ENCODE data around the gene SIL1.
"Not testable (repeated sequence)": the region's sequence is repeated elsewhere in the genome, so short reads cannot be mapped to it uniquely, and the experiment has no call there.

SIL1 gene

DNA sequence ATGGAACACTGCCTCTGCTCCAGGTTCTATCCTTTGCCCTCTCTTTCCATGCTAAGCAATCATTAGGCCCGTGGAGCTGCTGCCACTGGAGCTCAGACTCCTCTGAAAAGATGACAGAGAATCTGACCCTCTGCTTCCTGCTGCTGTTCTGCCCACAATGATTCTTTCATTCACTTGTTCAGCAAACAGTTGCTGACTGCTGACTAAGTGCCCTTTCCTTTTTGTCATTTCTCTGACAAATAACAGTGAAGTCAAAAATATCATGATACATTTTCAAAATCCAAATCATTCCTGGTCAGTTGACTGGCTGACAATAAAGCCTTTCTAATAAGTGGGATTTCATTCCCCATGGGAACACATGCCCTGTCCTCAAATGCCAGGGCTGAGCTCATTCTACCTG is 110.1 kb downstream of the SIL1 start:
- Histone ChIP-seq H3K4me1 (ENCODE audit: control insufficient read depth, insufficient read depth, low read length) (peaks cover 14% of the 10 kb centered on the region), H3K36me3 (ENCODE audit: control insufficient read depth in 2 of 2, insufficient read depth in 2 of 2, low read length in 2 of 2) (no peaks in the 10 kb centered on the region), H3K27ac (ENCODE audit: low read length) (no peak overlapping the region), H3K9me3 (ENCODE audit: control insufficient read depth in 2 of 2, low read length in 2 of 2) (no peaks in the 10 kb centered on the region), H3K4me3 (ENCODE audit: low read length in 2 of 2) (no peak overlapping the region), H3K9ac (ENCODE audit: low read length in 2 of 2) (no peak overlapping the region), H3K27me3 (ENCODE audit: control insufficient read depth in 1 of 2, insufficient read depth in 2 of 2, low read length in 2 of 2) (no peaks in the 10 kb centered on the region)

DNA sequence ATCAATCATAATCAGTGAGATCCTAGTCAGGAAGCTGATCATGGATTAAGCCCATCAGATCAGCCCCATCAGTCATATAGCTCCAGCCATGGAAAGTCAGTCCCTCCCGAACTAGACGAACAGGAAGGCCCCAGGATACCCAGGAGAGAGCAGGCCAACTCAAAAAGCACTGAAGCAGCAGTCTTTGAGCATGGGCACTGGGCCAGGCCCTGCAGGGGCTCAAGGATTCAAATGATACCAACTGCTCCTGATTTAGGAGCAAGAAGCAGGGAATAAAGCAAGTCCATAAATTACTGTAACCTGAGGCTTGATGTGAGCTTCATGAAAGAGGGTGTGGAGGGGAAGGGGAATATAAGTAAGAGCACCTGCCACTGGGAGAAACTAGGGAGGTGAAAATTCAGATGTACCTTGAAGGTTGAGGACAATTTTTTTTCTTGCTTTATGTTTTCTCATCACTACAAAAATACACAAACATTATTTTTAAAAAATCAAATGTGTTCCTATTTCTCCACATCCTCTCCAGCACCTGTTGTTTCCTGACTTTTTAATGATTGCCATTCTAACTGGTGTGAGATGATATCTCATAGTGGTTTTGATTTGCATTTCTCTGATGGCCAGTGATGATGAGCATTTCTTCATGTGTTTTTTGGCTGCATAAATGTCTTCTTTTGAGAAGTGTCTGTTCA is 115.2 kb downstream of the SIL1 start:
- no peak overlapping the region for H3K4me3 ChIP-seq (ENCODE audit: low read length in 2 of 2)
- no peak overlapping the region for H3K27ac ChIP-seq (ENCODE audit: low read length)
- peaks cover 4% of the 10 kb centered on the region for H3K4me1 ChIP-seq (ENCODE audit: control insufficient read depth, insufficient read depth, low read length)
- H3K9me3 ChIP-seq (ENCODE audit: control insufficient read depth in 2 of 2, low read length in 2 of 2) = no peaks in the 10 kb centered on the region
- H3K36me3 ChIP-seq (ENCODE audit: control insufficient read depth in 2 of 2, insufficient read depth in 2 of 2, low read length in 2 of 2) = no peaks in the 10 kb centered on the region
- H3K27me3 ChIP-seq (ENCODE audit: control insufficient read depth in 1 of 2, insufficient read depth in 2 of 2, low read length in 2 of 2) = no peaks in the 10 kb centered on the region
- H3K9ac ChIP-seq (ENCODE audit: low read length in 2 of 2) = no peak overlapping the region

- Histone ChIP-seq H3K9ac (ENCODE audit: low read length in 2 of 2) (no peak overlapping the region), H3K4me3 (ENCODE audit: low read length in 2 of 2) (no peak overlapping the region), H3K27ac (ENCODE audit: low read length) (no peak overlapping the region), H3K36me3 (ENCODE audit: control insufficient read depth in 2 of 2, insufficient read depth in 2 of 2, low read length in 2 of 2) (no peaks in the 10 kb centered on the region), H3K9me3 (ENCODE audit: control insufficient read depth in 2 of 2, low read length in 2 of 2) (no peaks in the 10 kb centered on the region), H3K4me1 (ENCODE audit: control insufficient read depth, insufficient read depth, low read length) (peaks cover 4% of the 10 kb centered on the region), H3K27me3 (ENCODE audit: control insufficient read depth in 1 of 2, insufficient read depth in 2 of 2, low read length in 2 of 2) (no peaks in the 10 kb centered on the region)
Measured at GRCh38 chr5:139079991-139080610, 118.1 kb downstream of the SIL1 start.

GRCh38 chr5:139079225-139079990 is 118.8 kb downstream of the SIL1 start:
- Histone ChIP-seq H3K27me3 (ENCODE audit: control insufficient read depth in 1 of 2, insufficient read depth in 2 of 2, low read length in 2 of 2) (no peaks in the 10 kb centered on the region), H3K9ac (ENCODE audit: low read length in 2 of 2) (no peak overlapping the region), H3K4me1 (ENCODE audit: control insufficient read depth, insufficient read depth, low read length) (peaks cover 4% of the 10 kb centered on the region), H3K9me3 (ENCODE audit: control insufficient read depth in 2 of 2, low read length in 2 of 2) (no peaks in the 10 kb centered on the region), H3K27ac (ENCODE audit: low read length) (no peak overlapping the region), H3K36me3 (ENCODE audit: control insufficient read depth in 2 of 2, insufficient read depth in 2 of 2, low read length in 2 of 2) (no peaks in the 10 kb centered on the region), H3K4me3 (ENCODE audit: low read length in 2 of 2) (no peak overlapping the region)

DNA sequence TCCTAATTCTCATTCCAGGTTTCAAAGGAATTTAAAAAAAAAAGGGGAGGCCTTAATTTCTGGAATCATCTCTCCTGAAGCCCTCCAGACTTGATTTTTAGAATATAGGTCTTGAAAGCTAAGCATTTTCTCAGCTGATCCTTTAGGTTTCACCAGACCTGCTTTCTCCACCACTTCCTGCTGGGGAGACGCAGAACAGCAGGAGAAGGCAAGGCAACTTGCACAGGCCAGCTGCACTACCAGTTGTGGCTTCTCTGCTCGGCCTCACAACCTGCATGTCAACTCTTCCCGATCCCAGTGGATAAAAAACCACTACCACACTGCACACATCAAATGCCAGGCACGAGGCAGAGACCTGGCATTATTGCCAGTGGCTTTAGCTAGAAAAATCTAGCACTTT is 119.8 kb downstream of the SIL1 start:
- no peaks in the 10 kb centered on the region for H3K27me3 ChIP-seq (ENCODE audit: control insufficient read depth in 1 of 2, insufficient read depth in 2 of 2, low read length in 2 of 2)

GRCh38 chr5:139077899-139078298 is 120.3 kb downstream of the SIL1 start:
- H3K36me3 ChIP-seq (ENCODE audit: control insufficient read depth in 2 of 2, insufficient read depth in 2 of 2, low read length in 2 of 2) = no peaks in the 10 kb centered on the region
- no peak overlapping the region for H3K9ac ChIP-seq (ENCODE audit: low read length in 2 of 2)
- H3K9me3 ChIP-seq (ENCODE audit: control insufficient read depth in 2 of 2, low read length in 2 of 2) = no peaks in the 10 kb centered on the region
- no peak overlapping the region for H3K27ac ChIP-seq (ENCODE audit: low read length)
- H3K4me1 ChIP-seq (ENCODE audit: control insufficient read depth, insufficient read depth, low read length) = peaks cover 4% of the 10 kb centered on the region
- H3K27me3 ChIP-seq (ENCODE audit: control insufficient read depth in 1 of 2, insufficient read depth in 2 of 2, low read length in 2 of 2) = no peaks in the 10 kb centered on the region
- H3K4me3 ChIP-seq (ENCODE audit: low read length in 2 of 2) = no peak overlapping the region

More for the DNA sequence above, 119.8 kb downstream of the SIL1 start:
- no peaks in the 10 kb centered on the region for H3K9me3 ChIP-seq (ENCODE audit: control insufficient read depth in 2 of 2, low read length in 2 of 2)
- H3K27ac ChIP-seq (ENCODE audit: low read length) = no peak overlapping the region
- no peak overlapping the region for H3K4me3 ChIP-seq (ENCODE audit: low read length in 2 of 2)
- no peak overlapping the region for H3K9ac ChIP-seq (ENCODE audit: low read length in 2 of 2)
- H3K36me3 ChIP-seq (ENCODE audit: control insufficient read depth in 2 of 2, insufficient read depth in 2 of 2, low read length in 2 of 2) = no peaks in the 10 kb centered on the region
- H3K4me1 ChIP-seq (ENCODE audit: control insufficient read depth, insufficient read depth, low read length) = peaks cover 4% of the 10 kb centered on the region

- Histone ChIP-seq H3K36me3 (ENCODE audit: control insufficient read depth in 2 of 2, insufficient read depth in 2 of 2, low read length in 2 of 2) (no peaks in the 10 kb centered on the region), H3K27me3 (ENCODE audit: control insufficient read depth in 1 of 2, insufficient read depth in 2 of 2, low read length in 2 of 2) (no peaks in the 10 kb centered on the region), H3K4me1 (ENCODE audit: control insufficient read depth, insufficient read depth, low read length) (peaks cover 4% of the 10 kb centered on the region), H3K4me3 (ENCODE audit: low read length in 2 of 2) (no peak overlapping the region), H3K9me3 (ENCODE audit: control insufficient read depth in 2 of 2, low read length in 2 of 2) (no peaks in the 10 kb centered on the region), H3K27ac (ENCODE audit: low read length) (no peak overlapping the region), H3K9ac (ENCODE audit: low read length in 2 of 2) (no peak overlapping the region)
Measured at GRCh38 chr5:139076111-139076510, 122.1 kb downstream of the SIL1 start.

- H3K36me3 ChIP-seq (ENCODE audit: control insufficient read depth in 2 of 2, insufficient read depth in 2 of 2, low read length in 2 of 2) = no peaks in the 10 kb centered on the region
- H3K27me3 ChIP-seq (ENCODE audit: control insufficient read depth in 1 of 2, insufficient read depth in 2 of 2, low read length in 2 of 2) = no peaks in the 10 kb centered on the region
- no peak overlapping the region for H3K4me3 ChIP-seq (ENCODE audit: low read length in 2 of 2)
- peaks cover 4% of the 10 kb centered on the region for H3K4me1 ChIP-seq (ENCODE audit: control insufficient read depth, insufficient read depth, low read length)
- H3K9me3 ChIP-seq (ENCODE audit: control insufficient read depth in 2 of 2, low read length in 2 of 2) = no peaks in the 10 kb centered on the region
- H3K9ac ChIP-seq (ENCODE audit: low read length in 2 of 2) = no peak overlapping the region
- no peak overlapping the region for H3K27ac ChIP-seq (ENCODE audit: low read length)
Measured at GRCh38 chr5:139075066-139076050, 122.8 kb downstream of the SIL1 start.

DNA sequence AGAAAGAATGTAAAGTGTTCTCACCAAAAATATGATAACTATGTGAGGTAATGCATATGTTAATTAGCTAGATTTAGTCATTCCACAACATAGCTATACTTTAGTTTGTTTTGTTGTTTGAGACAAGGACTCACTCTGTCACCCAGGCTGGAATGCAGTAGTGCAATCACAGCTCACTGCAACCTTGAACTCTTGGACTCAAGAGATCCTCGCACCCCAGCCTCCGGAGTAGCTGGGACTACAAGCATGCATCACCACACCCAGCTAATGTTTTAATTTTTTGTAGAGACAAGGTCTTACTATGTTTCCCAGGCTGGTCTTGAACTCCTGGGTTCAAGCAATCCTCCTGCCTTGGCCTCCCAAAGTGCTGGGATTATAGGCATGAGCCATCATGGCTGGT is 124.2 kb downstream of the SIL1 start:
- not testable (repeated sequence) for H3K4me1 ChIP-seq (ENCODE audit: control insufficient read depth, insufficient read depth, low read length); H3K9me3 ChIP-seq (ENCODE audit: control insufficient read depth in 2 of 2, low read length in 2 of 2); H3K27ac ChIP-seq (ENCODE audit: low read length); H3K36me3 ChIP-seq (ENCODE audit: control insufficient read depth in 2 of 2, insufficient read depth in 2 of 2, low read length in 2 of 2); H3K9ac ChIP-seq (ENCODE audit: low read length in 2 of 2); H3K4me3 ChIP-seq (ENCODE audit: low read length in 2 of 2); H3K27me3 ChIP-seq (ENCODE audit: control insufficient read depth in 1 of 2, insufficient read depth in 2 of 2, low read length in 2 of 2)

DNA sequence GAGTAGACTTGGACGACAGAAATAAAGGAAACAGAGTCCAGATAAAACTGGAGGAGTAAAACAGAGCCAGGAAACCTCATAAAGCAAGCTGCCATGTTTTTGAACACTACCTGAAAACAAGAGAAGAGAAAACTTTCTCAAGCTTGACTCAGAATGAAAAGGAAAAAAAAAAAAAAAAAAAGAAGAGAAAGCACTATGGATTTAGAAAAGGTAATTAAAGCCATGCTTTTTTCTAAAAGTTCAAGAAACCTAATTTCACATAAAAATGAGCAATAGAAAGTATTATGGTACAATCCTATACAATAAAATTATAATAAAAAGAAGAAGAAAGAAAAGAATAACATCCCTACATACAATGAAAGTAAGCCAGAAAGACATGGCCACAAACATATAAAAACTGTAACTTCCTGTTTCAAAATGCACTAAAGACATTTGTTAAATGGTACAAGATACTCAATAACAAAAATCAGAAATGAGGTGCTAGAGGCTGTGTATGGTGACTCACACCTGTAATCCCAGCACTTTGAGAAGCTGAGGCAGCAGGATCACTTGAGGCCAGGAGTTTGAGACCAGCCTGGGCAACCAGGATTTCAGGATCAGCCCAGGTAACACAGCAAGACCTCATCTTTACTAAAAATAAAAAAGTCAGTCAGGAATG is 129.5 kb downstream of the SIL1 start:
- Histone ChIP-seq H3K4me1 (ENCODE audit: control insufficient read depth, insufficient read depth, low read length) (peaks cover 5% of the 10 kb centered on the region), H3K27me3 (ENCODE audit: control insufficient read depth in 1 of 2, insufficient read depth in 2 of 2, low read length in 2 of 2) (no peaks in the 10 kb centered on the region), H3K9me3 (ENCODE audit: control insufficient read depth in 2 of 2, low read length in 2 of 2) (no peaks in the 10 kb centered on the region), H3K36me3 (ENCODE audit: control insufficient read depth in 2 of 2, insufficient read depth in 2 of 2, low read length in 2 of 2) (no peaks in the 10 kb centered on the region), H3K9ac (ENCODE audit: low read length in 2 of 2) (no peak overlapping the region), H3K27ac (ENCODE audit: low read length) (no peak overlapping the region), H3K4me3 (ENCODE audit: low read length in 2 of 2) (no peak overlapping the region)

All from stomach smooth muscle (tissue), 2 donors.